Activated naive CD4-positive, alpha-beta T cell treated with Interleukin-2 at 50 U/mL for 16 hours (primary cell): ENCODE measurements around the gene SPRED2.

Experiments
- DNase-seq: peaks from one replicate; pipeline ENCODE4 v3.0.0-alpha.2; 2020

The SPRED2 gene

DNA sequence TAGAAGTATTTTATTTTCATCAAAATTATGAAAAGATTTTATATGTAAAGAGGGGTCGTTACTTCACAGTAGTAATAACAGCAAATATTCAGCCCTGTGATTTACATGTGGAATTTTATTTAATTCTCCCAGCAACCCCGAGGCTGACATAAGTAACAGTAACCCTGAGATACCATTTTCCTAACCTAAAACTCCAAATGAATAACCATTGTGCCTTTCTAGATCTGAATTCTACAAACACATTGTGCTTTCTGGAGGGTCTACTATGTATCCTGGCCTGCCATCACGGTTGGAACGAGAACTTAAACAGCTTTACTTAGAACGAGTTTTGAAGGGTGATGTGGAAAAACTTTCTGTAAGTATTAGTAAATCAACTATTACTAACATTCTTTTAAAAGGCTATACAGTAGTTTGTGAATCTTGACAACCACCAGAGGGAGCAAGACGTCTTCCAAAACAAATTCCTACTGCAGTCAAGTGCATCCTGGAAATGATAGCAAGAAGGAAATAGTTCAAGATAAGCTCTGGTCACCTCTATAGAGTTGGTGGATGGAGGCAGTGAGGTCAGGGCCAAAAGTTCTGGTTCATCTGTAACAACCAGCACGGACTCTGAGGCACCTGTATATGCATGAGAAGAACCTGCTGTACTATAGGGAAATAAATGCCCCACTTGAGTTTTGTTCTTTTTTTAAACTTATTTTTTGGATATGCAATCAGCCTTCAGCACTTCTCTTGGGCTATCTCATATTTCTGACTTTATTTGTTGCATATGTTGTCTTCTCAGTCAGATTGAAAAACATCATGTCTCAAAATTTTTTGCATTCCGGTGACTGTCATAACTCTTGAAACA, 167.4 kb downstream of the SPRED2 start:
- DNase-seq: no peak

DNA sequence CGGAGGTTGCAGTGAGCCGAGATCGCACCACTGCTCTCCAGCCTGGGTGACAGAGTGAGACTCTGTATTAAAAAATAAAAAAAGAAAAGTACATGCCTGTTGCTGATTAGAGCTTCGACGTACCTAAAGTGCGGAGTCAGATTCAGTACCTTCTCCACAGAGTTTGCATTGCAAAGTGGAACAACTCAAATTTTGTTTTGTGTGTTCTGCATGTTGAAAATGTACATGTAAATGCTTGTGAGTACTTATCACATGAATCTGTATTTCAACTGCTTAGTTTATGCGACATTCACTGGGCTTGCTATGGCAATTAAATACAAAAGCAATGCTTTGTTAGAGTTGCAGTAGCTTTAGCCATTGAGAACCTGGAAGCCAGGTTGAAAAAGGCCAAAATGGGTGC, 168.4 kb downstream of the SPRED2 start:
- DNase-seq: no peak

DNA sequence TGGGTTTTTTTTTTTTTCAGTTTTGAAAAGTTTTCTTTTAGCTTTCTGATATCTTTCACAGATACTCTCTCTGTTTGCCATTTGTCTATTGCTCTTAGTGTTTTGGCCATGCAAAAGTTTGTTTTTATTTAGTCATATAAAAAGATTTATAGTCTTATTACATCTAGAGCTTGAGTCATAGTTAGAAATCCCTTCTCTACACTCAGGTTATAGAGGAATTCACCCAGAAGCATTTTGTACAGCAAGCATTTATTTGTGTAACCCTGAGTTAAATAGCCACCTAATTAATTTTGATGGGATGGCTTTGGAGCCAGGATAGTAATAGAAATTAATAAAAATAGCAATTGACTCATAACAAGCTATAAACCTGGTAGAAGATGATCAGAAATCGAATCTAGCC, 169.1 kb downstream of the SPRED2 start:
- DNase-seq: no peak

DNA sequence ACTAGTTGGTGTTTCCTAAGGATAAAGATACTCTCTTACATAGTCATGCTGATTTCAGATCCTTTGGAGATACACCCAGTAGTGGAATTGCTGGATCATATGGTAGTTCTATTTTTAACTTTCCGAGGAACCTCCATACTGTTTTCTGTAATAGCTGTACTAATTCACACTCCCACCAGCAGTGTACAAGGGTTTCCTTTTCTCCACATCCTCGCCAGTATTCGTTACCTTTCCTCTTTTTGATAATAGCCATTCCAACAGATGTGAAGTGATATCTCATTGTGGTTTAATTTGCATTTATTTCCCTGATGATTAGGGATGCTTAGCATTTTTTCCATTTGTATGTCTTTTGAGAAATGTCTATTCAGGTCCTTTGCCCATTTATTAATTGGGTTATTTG, 170.7 kb downstream of the SPRED2 start:
- no peak for DNase-seq
